K562 (cell line): Measurements from ENCODE around the gene TNFRSF6B.

Experiments used
- ZNF24 ChIP-seq: fragments of 450-650 bp; IDR thresholded peaks from 2 replicates; pipeline ENCODE4 v1.6.1; 2016
- ZSCAN29 ChIP-seq: fragments of 450-650 bp; IDR thresholded peaks from 2 replicates; pipeline ENCODE4 v1.6.1; 2017

- TF ChIP-seq ZSCAN29 (no peak), ZNF24 (no peak)
These were observed 41.2 kb upstream of the TNFRSF6B start for GRCh38 chr20:63655249-63655648.
